Suprapubic skin (tissue), 4 donors: ENCODE results near the gene ME3. TPM values are rescaled to one million over a fixed set of nuclear protein-coding genes. Genes with fewer than 3 reads are reported as not detected.

Experiments used
- DNase-seq, 2 donors: peaks; one replicate each; pipeline ENCODE4 v3.0.0-alpha.2; 2019; ENCODE audit warnings: low spot score in 2 of 2
- H3K27ac ChIP-seq: fragments of 200-600 bp; sonication (generic); one replicate; pipeline ENCODE4 v1.5.1; 2019
- H3K27me3 ChIP-seq: fragments of 200-600 bp; sonication (generic); one replicate; pipeline ENCODE4 v1.5.1; 2019
- H3K36me3 ChIP-seq: fragments of 200-600 bp; sonication (generic); one replicate; pipeline ENCODE4 v1.5.1; 2019
- H3K4me1 ChIP-seq: fragments of 200-600 bp; sonication (generic); one replicate; pipeline ENCODE4 v1.5.1; 2019
- H3K4me3 ChIP-seq: fragments of 200-600 bp; sonication (generic); one replicate; pipeline ENCODE4 v1.5.1; 2019; ENCODE audit warnings: mild to moderate bottlenecking
- H3K9me3 ChIP-seq: fragments of 200-600 bp; sonication (generic); one replicate; pipeline ENCODE4 v1.5.1; 2019
- EP300 ChIP-seq: sonication (generic); formaldehyde crosslinking; IDR thresholded peaks from one replicate; pipeline ENCODE4 v1.6.1; 2017; ENCODE audit warnings: antibody characterized with exemption
- POLR2A ChIP-seq, 2 donors: fragments of 450-650 bp; IDR thresholded peaks; one replicate each; pipeline ENCODE4 v1.6.1; 2017; ENCODE audit warnings: antibody characterized with exemption in 2 of 2, mild to moderate bottlenecking in 2 of 2, moderate library complexity in 2 of 2
- POLR2AphosphoS5 ChIP-seq, 3 donors: sonication (generic); formaldehyde crosslinking; IDR thresholded peaks; one replicate each; pipeline ENCODE4 v1.6.1; 2017; ENCODE audit warnings: antibody characterized with exemption in 3 of 3
- WGBS: methylation state at CpG from one replicate; pipeline ENCODE4 v1.1.5; 2018; 5-methylcytosine and 5-hydroxymethylcytosine counted together
- total RNA-seq, 4 donors: library from RNA; depleted of rRNA; stranded (reverse); fragments of >200 nt; gene quantifications; one replicate each; pipeline ENCODE4 v1.1.0, GENCODE V29; 2016
- TF ChIP-seq, protein P1 (sequence below), 2 donors: fragments of 200-600 bp in 1 of 2; fragments of 450-650 bp in 1 of 2; sonication (generic) in 1 of 2; IDR thresholded peaks; one replicate each; pipeline ENCODE4 v1.5.1; 2016 to 2019; ENCODE audit warnings: antibody characterized with exemption in 2 of 2, mild to moderate bottlenecking in 1 of 2, moderate library complexity in 1 of 2

Gene ME3
- total RNA-seq, 4 donors from 2014 or later = 3.7 to 17.0 (median 9.4) TPM

DNA sequence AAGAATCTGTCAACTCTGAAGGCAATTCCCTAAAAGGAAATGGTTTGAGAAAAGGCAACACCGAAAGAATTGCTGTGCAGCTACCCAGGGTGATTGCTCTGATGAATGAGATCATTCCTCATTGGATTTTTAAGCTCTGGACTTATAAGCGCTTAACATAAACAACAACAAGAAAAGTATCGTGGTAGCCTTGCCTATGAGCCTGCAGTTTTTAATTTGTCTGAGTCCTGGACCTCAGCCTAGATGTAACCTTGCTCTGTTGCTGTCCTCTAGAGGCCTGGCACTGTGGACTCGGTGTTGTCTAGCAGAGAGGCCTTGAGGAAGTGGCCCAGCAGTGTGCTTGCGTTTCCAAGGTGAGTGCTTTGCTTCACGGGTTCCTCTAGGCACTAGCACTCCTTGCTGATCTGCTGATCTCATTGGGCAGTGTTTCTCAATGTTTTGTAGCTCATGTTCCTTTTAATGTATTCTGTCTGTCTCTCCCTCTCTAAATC is 277.3 kb downstream of the ME3 start:
- Histone ChIP-seq H3K36me3 (no peaks in the 10 kb centered on the region), H3K27ac (no peak overlapping the region), H3K27me3 (no peaks in the 10 kb centered on the region), H3K4me3 (no peak overlapping the region), H3K4me1 (no peaks in the 10 kb centered on the region), H3K9me3 (no peaks in the 10 kb centered on the region)
- 56% methylated on average over 6 of the region's 6 CpGs for WGBS
- no peak for DNase-seq
- TF ChIP-seq, protein P1, sequence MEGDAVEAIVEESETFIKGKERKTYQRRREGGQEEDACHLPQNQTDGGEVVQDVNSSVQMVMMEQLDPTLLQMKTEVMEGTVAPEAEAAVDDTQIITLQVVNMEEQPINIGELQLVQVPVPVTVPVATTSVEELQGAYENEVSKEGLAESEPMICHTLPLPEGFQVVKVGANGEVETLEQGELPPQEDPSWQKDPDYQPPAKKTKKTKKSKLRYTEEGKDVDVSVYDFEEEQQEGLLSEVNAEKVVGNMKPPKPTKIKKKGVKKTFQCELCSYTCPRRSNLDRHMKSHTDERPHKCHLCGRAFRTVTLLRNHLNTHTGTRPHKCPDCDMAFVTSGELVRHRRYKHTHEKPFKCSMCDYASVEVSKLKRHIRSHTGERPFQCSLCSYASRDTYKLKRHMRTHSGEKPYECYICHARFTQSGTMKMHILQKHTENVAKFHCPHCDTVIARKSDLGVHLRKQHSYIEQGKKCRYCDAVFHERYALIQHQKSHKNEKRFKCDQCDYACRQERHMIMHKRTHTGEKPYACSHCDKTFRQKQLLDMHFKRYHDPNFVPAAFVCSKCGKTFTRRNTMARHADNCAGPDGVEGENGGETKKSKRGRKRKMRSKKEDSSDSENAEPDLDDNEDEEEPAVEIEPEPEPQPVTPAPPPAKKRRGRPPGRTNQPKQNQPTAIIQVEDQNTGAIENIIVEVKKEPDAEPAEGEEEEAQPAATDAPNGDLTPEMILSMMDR (IDR thresholded peaks at IDR 0.05) = no peak
- TF ChIP-seq EP300 = no peak
- TF ChIP-seq POLR2A (IDR thresholded peaks at IDR 0.05) = no peak
- TF ChIP-seq POLR2AphosphoS5 (IDR thresholded peaks at IDR 0.05) = no peak

Other genes with a start within 250 kb of the ME3 start
- 10 to 100 TPM; 13.0 to 29.1 (median 18.9) TPM for gene PRSS23, start 127.9 kb upstream of the ME3 start, total RNA-seq